K562 (cell line): ENCODE data around the gene SF3B4. TPM values are rescaled to one million over a fixed set of nuclear protein-coding genes. Genes with fewer than 3 reads are reported as not detected.

Experiments used
- CCAR2 ChIP-seq: fragments of 200-400 bp; formaldehyde crosslinking; IDR thresholded peaks from 2 replicates; pipeline ENCODE4 v1.6.1; 2017; ENCODE audit warnings: mild to moderate bottlenecking, low read depth, low read length
- FOXK1 ChIP-seq: sonication (generic); formaldehyde crosslinking; IDR thresholded peaks from 2 replicates; pipeline ENCODE4 v1.8.0; 2022; ENCODE audit warnings: missing genetic modification reagents, mild to moderate bottlenecking, borderline replicate concordance
- KLF6 ChIP-seq: fragments of 250-450 bp; sonication (Bioruptor Pico); IDR thresholded peaks from 2 replicates; pipeline ENCODE4 v1.4.0; 2020; ENCODE audit warnings: mild to moderate bottlenecking, moderate library complexity, borderline replicate concordance
- MIER1 ChIP-seq: fragments of 450-650 bp; IDR thresholded peaks from 2 replicates; pipeline ENCODE4 v1.6.1; 2016; ENCODE audit warnings: antibody characterized with exemption, mild to moderate bottlenecking, low read depth
- SMARCC2 ChIP-seq: fragments of 450-650 bp; IDR thresholded peaks from 2 replicates; pipeline ENCODE4 v1.6.1; 2017; ENCODE audit warnings: antibody characterized with exemption, moderate library complexity, mild to moderate bottlenecking, low read depth
- TEAD2 ChIP-seq: fragments of 450-650 bp; IDR thresholded peaks from 2 replicates; pipeline ENCODE4 v1.6.1; 2016; ENCODE audit warnings: missing genetic modification characterization, control low read depth, missing compliant biosample characterization
- THRAP3 ChIP-seq: fragments of 450-650 bp; IDR thresholded peaks from 2 replicates; pipeline ENCODE4 v1.6.1; 2016; ENCODE audit warnings: mild to moderate bottlenecking, inconsistent platforms, borderline replicate concordance
- polyA plus RNA-seq, 8 experiments: library from polyadenylated mRNA; depleted of rRNA in 4 of 8; stranded (reverse) in 5 of 8; unstranded in 3 of 8; fragments of >200 nt; fragmentation: Nextera tagmentation in 2 of 8; fragmentation: Illumina TruSeq in 1 of 8; extraction: Ambion mirVana in 2 of 8; extraction: Trizol in 1 of 8; gene quantifications; 2 replicates each; pipeline versions ENCODE4 v1.2.1 to v1.2.3, GENCODE V29; 2011 to 2014; ENCODE audit warnings: inconsistent platforms in 1 of 8, missing spikeins in 1 of 8
- total RNA-seq, 7 experiments: library from RNA; depleted of rRNA in 6 of 7; stranded (reverse); fragments of >200 nt in 6 of 7; fragmentation: Illumina TruSeq in 2 of 7; extraction: Trizol in 2 of 7; gene quantifications; 2 replicates each; pipeline versions ENCODE4 v1.2.1 to v1.2.3, GENCODE V29; 2011 to 2021; ENCODE audit warnings: low replicate concordance in 1 of 7
- TF ChIP-seq, protein P1 (sequence below): sonication (generic); formaldehyde crosslinking; IDR thresholded peaks from 2 replicates; pipeline ENCODE4 v1.4.0; 2020; ENCODE audit warnings: mild to moderate bottlenecking, missing genetic modification reagents

Gene SF3B4
- total and polyA plus RNA-seq, 9 of the 15 experiments (the other 6 are each of a cell fraction or from before 2014, with no cell fraction given): 3.0 to 88.0 (median 26.1) TPM

DNA sequence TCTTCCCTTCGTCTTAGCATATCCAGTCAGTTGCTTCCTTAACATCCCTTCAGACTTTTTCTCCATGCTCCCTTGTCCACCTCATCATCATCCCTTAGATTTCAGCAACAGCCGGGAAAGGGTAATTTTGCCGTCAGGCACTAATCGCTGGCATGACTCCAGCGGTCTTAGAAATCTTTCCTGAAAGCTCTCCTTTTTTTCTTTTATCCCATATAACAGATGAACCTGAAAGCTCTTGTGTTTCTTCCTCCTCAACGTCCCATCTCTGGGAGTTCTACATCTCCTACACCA lies 38.7 kb downstream of the SF3B4 start (continued):
- TF ChIP-seq FOXK1 (CRISPR knock-in tag) (peak; percentile 70; the same call in 1 of the 2 replicates), THRAP3 (peak; percentile 66; the same call in 1 of the 2 replicates), CCAR2 (0 out of 2 replicates have a peak, but pooled peaks have one; percentile 22), SMARCC2 (0 out of 2 replicates have a peak, but pooled peaks have one; percentile 32), TEAD2 (tag) (no peak), MIER1 (0 out of 2 replicates have a peak, but pooled peaks have one; percentile 6), KLF6 (CRISPR knock-in tag) (no peak)
- TF ChIP-seq, protein P1, sequence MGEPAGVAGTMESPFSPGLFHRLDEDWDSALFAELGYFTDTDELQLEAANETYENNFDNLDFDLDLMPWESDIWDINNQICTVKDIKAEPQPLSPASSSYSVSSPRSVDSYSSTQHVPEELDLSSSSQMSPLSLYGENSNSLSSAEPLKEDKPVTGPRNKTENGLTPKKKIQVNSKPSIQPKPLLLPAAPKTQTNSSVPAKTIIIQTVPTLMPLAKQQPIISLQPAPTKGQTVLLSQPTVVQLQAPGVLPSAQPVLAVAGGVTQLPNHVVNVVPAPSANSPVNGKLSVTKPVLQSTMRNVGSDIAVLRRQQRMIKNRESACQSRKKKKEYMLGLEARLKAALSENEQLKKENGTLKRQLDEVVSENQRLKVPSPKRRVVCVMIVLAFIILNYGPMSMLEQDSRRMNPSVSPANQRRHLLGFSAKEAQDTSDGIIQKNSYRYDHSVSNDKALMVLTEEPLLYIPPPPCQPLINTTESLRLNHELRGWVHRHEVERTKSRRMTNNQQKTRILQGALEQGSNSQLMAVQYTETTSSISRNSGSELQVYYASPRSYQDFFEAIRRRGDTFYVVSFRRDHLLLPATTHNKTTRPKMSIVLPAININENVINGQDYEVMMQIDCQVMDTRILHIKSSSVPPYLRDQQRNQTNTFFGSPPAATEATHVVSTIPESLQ (CRISPR knock-in tag): no peak
